Vagina (tissue), 2 donors: Measurements from ENCODE around the gene TSTD1. TPM values are rescaled to one million over a fixed set of nuclear protein-coding genes. Genes with fewer than 3 reads are reported as not detected.

ENCODE experiments used
- DNase-seq, 2 donors: peaks; one replicate each; pipeline ENCODE4 v3.0.0-alpha.2; 2017; ENCODE audit errors: extremely low spot score in 2 of 2
- H3K27ac ChIP-seq: fragments of 200-600 bp; sonication (generic); one replicate; pipeline ENCODE4 v1.5.1; 2019
- H3K27me3 ChIP-seq: fragments of 200-600 bp; sonication (generic); one replicate; pipeline ENCODE4 v1.5.1; 2019
- H3K36me3 ChIP-seq, 2 donors: fragments of 200-600 bp; sonication (generic); one replicate each; pipeline ENCODE4 v1.5.1; 2017 to 2019
- H3K4me1 ChIP-seq: fragments of 200-600 bp; sonication (generic); one replicate; pipeline ENCODE4 v1.5.1; 2019
- H3K4me3 ChIP-seq, 2 donors: fragments of 200-600 bp; sonication (generic); 1 replicate in 1 of 2; 2 replicates in 1 of 2; pipeline ENCODE4 v1.5.1; 2016 to 2019
- H3K9me3 ChIP-seq: fragments of 200-600 bp; sonication (generic); one replicate; pipeline ENCODE4 v1.5.1; 2019
- POLR2A ChIP-seq, 2 donors: fragments of 450-650 bp; IDR thresholded peaks; one replicate each; pipeline ENCODE4 v1.6.1; 2017; ENCODE audit warnings: antibody characterized with exemption in 2 of 2, mild to moderate bottlenecking in 2 of 2, moderate library complexity in 2 of 2
- POLR2AphosphoS5 ChIP-seq, 2 donors: sonication (generic); formaldehyde crosslinking; IDR thresholded peaks; one replicate each; pipeline ENCODE4 v1.9.0; 2017; ENCODE audit warnings: antibody characterized with exemption in 2 of 2, mild to moderate bottlenecking in 2 of 2, low read depth in 1 of 2; ENCODE audit not compliant: insufficient read depth in 1 of 2
- intact Hi-C: fragments of 100-400 bp; cut with DNase I; formaldehyde crosslinking; loops from one replicate; pipeline ENCODE4 v1.15.1; 2023
- total RNA-seq: library from RNA; depleted of rRNA; stranded (reverse); fragments of >200 nt; gene quantifications from one replicate; pipeline ENCODE4 v1.2.3, GENCODE V29; 2016
- TF ChIP-seq, protein P1 (sequence below), 3 experiments: fragments of 450-650 bp in 2 of 3; fragments of 200-600 bp in 1 of 3; sonication (generic) in 1 of 3; IDR thresholded peaks; one replicate each; pipeline ENCODE4 v1.5.1; 2017 to 2019; ENCODE audit warnings: antibody characterized with exemption in 3 of 3, mild to moderate bottlenecking in 2 of 3, moderate library complexity in 2 of 3

Gene TSTD1
- total RNA-seq, 1 donor from 2014 or later: 44.7 TPM

DNA sequence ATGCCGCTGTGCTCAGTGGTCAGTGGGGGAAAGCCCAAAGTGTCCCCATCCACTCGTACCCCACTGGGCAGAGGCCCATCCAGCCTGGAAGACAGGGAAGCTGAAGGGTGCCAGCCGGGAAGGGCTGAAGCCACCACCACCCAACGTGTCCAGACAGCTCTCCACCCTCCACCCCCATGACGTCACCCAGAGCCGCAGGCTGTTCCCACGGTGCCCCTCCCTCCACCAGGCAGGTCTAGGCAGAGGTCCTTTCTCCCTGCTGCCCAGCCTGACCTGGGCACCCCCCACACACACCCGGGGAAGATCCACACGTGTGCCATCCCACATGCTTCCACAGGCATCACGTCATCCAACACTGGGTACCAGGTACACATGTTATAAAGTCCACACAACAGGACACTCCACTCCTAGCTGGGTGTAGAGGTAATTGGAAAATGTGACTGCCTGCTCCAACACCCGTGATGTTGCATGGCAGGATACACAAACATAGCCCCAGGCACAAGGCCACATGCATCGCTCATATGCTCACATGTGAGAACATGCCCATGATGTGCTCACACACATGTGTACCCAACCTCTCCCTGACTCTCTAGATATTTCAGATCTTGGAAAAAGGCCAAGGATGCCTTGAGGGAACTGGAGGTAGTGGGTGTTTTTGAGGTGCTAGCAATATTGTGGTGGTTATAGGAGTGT lies 36.1 kb upstream of the TSTD1 start:
- TF ChIP-seq POLR2A (IDR thresholded peaks at IDR 0.05) (no peak), POLR2AphosphoS5 (IDR thresholded peaks at IDR 0.05; ENCODE audit: insufficient read depth in 1 of 2, low read depth in 1 of 2) (peak; percentile 50 to 57)
- TF ChIP-seq, protein P1, sequence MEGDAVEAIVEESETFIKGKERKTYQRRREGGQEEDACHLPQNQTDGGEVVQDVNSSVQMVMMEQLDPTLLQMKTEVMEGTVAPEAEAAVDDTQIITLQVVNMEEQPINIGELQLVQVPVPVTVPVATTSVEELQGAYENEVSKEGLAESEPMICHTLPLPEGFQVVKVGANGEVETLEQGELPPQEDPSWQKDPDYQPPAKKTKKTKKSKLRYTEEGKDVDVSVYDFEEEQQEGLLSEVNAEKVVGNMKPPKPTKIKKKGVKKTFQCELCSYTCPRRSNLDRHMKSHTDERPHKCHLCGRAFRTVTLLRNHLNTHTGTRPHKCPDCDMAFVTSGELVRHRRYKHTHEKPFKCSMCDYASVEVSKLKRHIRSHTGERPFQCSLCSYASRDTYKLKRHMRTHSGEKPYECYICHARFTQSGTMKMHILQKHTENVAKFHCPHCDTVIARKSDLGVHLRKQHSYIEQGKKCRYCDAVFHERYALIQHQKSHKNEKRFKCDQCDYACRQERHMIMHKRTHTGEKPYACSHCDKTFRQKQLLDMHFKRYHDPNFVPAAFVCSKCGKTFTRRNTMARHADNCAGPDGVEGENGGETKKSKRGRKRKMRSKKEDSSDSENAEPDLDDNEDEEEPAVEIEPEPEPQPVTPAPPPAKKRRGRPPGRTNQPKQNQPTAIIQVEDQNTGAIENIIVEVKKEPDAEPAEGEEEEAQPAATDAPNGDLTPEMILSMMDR (IDR thresholded peaks at IDR 0.05): no peak
- Histone ChIP-seq H3K4me3 (no peak overlapping the region), H3K9me3 (no peaks in the 10 kb centered on the region), H3K27me3 (no peaks in the 10 kb centered on the region), H3K36me3 (no peaks in the 10 kb centered on the region), H3K4me1 (peaks cover 5% of the 10 kb centered on the region), H3K27ac (peak overlapping the region; percentile 49)
- intact Hi-C loops: no loop called here
- DNase-seq: no peak

DNA sequence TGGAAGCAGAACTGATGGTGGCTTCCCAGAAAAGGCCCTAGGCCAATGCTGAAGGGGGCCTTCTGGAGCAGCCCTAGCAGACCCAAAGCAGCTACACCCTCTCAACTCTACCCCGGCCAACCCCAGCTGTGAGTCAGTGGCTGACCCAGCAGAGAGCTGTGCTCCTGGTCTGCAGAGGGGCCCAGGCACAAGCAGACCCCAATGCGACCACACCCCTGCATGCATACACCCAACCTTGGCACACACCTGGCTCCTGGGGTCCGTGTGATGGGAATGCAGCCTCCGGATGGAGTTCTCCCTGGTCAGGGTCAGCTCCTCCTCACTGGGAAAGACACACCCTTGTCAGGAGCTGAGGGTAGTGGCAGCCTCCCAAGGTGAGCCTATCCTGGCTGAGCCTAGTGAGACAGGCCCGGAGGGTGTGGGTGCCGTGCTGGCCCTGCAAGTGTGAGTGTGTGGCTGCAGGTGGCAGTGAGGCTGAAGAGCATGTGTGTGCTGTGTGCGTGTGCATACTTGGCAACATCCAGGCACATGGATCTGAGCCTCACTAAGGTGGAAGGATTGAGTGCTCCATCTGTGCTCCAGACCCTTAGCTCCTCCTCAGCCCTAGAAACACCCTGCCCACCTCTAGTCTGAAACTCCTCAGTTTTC lies 34.8 kb upstream of the TSTD1 start:
- H3K27me3 ChIP-seq: no peaks in the 10 kb centered on the region
- TF ChIP-seq, protein P1 (IDR thresholded peaks at IDR 0.05): no peak
- TF ChIP-seq POLR2AphosphoS5 (IDR thresholded peaks at IDR 0.05; ENCODE audit: insufficient read depth in 1 of 2, low read depth in 1 of 2) (peak in 1 of 2 donors; percentile 33), POLR2A (IDR thresholded peaks at IDR 0.05) (no peak)
- no peaks in the 10 kb centered on the region for H3K9me3 ChIP-seq
- peak overlapping the region; percentile 49 for H3K27ac ChIP-seq
- no peak overlapping the region for H3K4me3 ChIP-seq
- intact Hi-C loops: no loop called here
- DNase-seq: no peak
- H3K4me1 ChIP-seq: peaks cover 5% of the 10 kb centered on the region
- no peaks in the 10 kb centered on the region for H3K36me3 ChIP-seq

DNA sequence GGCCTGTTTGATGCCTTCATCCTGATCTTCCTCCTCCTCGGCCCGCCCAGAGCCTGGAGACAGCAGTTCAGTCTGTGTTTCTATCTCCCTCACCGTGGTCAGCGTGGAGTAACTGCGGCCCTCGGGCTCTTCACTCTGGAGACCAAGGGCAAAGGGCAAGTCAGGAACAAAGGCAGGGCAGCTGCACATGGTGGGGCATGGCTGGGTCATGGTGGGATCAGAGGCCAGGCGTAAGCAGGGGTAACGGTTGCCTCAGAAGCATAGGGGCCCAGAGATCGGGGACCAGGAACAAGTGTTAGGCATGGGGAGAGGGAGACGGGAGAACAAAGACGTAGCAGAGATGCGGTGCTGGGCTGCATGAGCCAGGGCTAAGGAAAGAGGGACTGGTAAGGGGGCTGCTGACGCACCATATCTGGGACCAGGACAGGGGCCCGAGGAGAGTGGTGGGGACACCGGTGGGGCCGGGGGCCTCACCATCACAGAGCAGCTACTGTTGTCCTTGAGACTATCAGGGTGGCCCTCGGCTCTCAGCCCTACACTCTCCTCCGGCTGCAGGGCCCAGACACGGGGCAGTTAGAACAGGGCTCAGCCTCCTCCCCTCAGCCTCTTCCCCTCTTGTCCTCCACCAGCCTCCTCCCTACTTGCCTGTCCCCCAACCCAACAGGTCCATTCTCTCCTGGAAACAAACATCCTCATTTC lies 34.1 kb upstream of the TSTD1 start:
- Histone ChIP-seq H3K27me3 (no peaks in the 10 kb centered on the region), H3K36me3 (no peaks in the 10 kb centered on the region), H3K4me1 (peaks cover 5% of the 10 kb centered on the region), H3K27ac (peak overlapping the region; percentile 35), H3K9me3 (no peaks in the 10 kb centered on the region), H3K4me3 (no peak overlapping the region)
- DNase-seq: no peak
- intact Hi-C loops: no loop called here
- TF ChIP-seq POLR2A (IDR thresholded peaks at IDR 0.05) (no peak), POLR2AphosphoS5 (IDR thresholded peaks at IDR 0.05; ENCODE audit: insufficient read depth in 1 of 2, low read depth in 1 of 2) (no peak)
- TF ChIP-seq, protein P1 (IDR thresholded peaks at IDR 0.05): no peak

DNA sequence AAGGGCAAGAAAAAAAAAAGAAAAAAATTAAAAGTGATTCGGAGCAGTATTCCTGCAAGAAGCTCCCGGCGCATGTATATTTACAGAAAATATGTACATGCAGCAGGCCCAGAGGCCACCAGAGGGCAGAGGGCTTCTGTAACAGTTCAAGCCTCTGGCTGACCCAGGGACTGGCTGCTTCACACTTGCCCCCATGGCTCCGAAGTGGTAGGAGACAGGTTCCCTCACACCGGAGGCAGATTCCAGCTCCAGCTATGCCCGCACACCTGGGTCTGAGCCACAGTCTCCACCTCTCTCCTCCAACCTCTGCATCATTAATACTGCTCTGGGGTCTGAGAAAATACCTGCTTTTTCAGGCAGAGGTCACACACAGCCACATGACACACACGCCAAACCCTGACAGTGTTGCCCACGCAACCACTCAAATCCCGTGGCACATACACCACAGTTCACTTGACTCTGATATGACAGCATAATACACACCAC lies 33.2 kb upstream of the TSTD1 start:
- TF ChIP-seq POLR2AphosphoS5 (IDR thresholded peaks at IDR 0.05; ENCODE audit: insufficient read depth in 1 of 2, low read depth in 1 of 2) (no peak), POLR2A (IDR thresholded peaks at IDR 0.05) (no peak)
- TF ChIP-seq, protein P1 (IDR thresholded peaks at IDR 0.05): peak in 1 of 3 experiments; percentile 27
- Histone ChIP-seq H3K4me1 (peaks cover 5% of the 10 kb centered on the region), H3K36me3 (no peaks in the 10 kb centered on the region), H3K27me3 (no peaks in the 10 kb centered on the region), H3K27ac (no peak overlapping the region), H3K9me3 (no peaks in the 10 kb centered on the region), H3K4me3 (no peak overlapping the region)
- intact Hi-C loops: no loop called here
- no peak for DNase-seq
